HG02884 (cell line): ENCODE measurements around the gene RAB3B.
"Not testable (repeated sequence)": the region's sequence is repeated elsewhere in the genome, so short reads cannot be mapped to it uniquely, and the experiment has no call there.

ENCODE experiments used
- ATAC-seq: cut with Tn5 transposase; IDR thresholded peaks from one replicate; pipeline ENCODE4 v1.9.1; 2021; ENCODE audit warnings: mild to moderate bottlenecking, moderate library complexity; ENCODE audit not compliant: unreplicated experiment

The RAB3B gene

DNA sequence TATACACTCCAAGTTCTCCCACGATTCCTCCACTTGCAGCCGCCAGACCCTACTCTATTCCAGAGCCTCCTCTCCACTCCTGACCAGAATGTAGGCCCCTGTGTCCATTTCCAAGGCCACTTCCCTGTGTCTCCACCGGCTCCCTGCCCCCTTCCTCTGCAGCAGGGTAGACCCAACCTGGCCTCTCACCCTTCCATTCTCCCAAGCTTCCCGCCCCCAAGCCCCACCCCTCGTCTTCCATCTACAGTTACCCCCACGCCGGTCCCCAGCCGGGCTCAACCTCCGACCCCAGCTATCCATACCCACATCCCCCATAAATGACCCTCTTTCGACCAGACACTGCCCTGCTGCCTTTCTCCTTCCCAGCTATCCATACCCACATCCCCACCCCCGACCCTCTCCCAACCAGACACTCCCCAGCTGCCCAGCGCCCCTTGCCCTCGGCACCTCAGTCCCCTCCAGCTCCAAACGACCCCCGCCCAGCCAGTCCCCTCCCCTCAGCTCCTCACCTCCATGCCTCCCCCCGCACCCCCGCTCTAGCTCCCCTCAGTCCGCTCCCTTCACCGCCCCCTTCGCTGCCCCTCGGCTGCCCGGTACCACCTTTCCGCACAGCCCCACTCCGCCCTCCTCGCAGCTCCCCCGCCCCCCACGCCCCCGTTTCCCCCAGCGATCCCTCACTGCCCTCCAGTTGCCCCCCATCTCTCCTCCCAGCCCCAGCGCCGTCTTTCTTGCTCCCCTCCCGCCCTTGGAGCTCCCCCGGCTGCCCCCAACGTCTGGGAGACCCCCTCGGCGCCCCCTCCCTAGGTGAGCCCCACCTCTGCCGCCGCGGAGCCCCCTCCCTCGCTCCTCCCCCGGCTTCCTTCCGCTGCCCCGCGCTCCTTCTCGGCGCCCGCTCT lies 670 bp downstream of the RAB3B start:
- no peak for ATAC-seq

DNA sequence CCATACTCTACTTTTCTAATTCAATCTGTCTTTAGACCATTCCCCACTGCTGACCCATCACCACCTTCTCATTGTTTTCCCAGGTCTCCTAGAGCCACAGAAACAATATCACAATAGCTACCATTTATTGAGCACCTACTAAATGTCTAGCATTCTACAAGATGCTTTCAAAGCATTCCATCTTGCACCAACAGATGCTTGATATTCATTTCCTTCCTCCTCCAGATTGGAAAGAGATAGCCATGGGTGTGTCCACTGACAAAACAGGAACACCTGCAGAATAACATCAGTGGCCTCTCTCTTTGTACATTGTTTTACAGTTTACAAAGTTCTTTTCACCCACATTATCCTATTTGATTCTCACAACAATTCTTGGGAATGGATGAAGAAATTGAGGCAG lies 2.2 kb downstream of the RAB3B start:
- ATAC-seq: no peak

DNA sequence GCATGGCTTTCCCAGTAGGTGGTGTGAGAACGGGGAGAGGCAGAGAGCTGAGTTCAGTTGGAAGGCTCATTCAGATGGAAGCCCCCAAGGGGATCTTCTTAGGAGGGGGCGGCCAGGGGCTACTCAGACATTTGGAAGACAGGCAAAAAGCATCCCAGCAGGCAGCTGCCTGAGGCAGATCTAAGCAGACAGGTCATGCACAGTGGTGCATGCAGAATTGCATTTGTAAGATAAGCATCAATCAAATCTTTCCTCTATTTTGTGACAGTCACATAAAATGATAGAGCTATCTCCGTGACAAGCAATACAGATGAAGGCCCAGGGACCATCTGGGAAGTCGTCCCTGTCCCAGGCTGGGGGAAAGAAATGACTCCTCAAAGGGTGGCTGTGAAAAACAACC lies 3.8 kb downstream of the RAB3B start:
- no peak for ATAC-seq

DNA sequence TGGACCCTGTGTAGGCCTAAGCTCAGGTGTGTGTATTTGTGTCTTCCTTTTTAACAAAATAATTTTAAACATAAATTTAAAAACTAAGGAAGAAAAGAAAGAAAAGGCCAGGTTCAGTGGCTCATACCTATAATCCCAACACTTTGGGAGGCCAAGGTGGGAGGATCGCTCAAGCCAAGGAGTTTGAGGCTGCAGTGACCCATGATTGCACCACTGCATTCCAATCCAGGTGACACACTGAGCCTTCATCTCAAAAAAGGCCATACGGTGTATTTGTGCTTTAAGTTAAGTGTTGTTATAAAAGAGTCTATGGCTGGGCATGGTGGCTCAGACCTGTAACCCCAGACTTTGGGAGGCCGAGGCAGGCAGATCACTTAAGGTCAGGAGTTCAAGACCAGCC lies 8.3 kb downstream of the RAB3B start:
- no peak for ATAC-seq

DNA sequence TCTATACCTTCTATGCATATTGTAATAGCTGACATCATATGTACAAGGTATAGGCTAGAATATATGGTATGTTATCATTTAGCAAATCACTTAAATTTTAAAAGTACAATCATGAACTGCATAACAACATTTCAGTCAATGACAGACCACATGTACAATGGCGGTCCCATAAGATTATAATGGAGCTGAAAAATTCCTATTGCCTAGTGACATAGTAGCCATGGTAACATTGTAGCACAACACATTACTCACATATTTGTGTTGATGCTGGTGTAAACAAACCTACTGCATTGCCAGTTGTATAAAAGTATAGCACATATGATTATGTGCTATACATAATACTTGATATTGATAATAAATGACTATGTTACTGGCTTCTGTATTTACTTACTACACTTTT lies 8.9 kb downstream of the RAB3B start:
- no peak for ATAC-seq

DNA sequence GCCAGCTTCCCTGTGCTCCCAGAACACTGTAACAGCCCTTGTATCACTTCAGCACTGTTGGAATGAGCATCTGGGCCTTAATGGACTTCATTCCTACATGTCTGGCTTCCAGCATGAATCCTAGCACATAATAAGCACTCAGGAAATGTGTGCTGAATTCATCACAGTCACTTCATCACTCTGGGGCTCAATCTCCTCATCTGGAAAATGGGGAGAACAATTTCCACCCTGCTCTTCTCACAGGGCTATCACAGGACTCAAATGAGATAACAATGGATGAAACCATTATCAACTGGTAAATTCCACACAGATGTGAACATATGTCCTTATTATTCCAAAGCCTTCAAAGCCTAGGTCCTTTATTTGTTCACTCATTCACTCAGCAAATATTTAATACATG lies 12.4 kb downstream of the RAB3B start:
- ATAC-seq: no peak

DNA sequence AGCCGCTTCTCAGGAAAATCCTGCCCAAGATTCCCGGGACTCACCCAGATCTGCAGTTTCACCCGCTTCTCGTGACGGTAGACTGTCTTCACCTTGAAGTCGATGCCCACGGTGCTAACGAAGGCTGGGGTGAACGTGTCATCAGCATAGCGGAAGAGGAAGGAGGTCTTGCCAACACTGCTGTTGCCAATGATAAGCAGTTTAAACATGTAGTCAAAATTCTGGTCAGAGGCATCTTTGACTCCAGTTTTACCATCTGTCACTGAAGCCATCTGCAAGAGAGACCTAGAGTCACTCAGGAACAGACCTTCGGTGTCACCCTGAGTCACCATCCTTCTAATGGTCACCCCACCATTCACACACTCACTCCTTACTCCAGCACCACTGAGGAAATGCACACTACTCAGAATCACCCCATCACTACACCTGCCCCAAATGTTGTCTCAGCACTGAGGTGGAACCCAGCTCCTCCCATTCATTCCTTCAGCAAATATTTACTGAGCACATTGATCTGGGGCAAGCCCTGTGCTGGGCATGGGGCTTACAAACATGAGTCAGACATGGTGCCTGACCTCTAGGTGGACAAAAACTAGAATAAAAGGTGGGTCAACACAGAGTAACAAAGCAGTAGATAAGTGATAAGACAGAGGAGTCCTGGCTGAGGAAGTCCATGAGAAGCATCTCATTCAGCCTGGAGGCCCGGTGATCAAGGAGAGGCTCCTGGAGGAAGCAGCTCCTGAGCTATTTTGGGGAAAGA lies 13.5 kb downstream of the RAB3B start:
- no peak for ATAC-seq

DNA sequence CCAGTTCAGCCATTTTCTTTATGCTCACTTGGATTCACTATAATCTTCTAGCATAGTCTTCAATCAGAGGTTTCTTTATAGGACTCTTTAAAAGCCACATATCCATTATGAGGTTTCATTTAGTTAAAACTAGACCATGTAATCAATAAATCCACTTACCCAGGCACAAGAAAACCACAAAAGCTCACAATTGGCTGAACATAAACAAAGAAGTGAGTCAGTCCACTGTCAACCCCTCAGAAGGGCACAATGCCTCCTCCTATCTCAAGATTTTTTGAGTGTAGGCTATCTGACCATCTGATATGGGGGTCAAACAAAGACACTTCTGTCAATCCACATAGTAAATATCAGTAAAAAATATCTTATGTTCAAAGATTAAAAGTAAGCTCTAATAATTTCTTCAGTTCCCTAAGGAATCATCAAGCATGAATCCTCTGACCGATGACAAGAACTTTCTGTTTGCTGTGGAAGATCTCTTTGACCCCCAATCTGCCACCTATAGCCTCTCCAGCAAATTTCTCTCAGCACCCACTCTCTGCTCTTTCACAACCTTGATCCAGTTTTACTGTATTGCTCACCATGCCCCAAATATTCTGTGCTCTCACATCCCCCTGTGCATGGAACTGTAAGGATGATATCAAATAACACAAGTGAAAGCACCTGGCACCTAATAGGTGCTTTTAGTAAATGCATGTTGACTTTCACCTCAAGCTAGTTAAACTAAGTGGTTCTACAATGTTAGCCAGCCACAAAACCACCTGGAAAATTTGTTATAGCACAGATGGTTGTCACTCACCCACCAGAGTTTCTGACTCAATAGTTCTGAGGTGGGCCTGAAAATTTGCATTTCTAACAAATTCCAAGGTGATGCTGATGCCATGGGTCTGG lies 16.7 kb downstream of the RAB3B start:
- ATAC-seq: no peak

DNA sequence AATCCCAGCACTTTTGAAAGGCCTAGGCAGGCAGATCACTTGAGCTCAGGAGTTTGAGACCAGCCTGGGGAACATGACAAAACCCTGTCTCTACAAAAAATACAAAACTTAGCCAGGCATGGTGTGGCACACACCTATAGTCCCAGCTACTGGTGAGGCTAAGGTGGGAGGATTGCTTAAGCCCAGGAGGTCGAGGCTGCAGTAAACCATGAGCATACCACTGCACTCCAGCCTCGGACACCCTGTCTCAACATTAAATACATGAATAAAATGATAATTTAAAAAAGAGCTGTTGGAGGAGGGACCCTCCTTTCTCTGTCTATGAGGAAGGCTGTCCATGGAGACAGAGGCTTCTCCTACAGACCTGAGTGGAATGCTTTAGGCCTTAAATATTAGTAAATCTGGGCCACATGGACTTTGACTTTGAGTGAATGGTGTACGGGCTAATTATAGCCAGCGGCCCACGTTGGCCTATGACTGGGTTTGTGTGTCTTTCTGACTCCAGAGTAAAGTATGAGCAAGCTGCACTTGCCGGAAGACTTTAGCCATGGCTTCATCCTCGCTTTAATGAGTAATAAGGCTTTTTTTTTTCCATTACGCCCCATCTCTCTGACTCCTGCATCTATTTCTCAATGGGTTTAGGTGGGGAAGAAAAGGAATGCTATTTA lies 21.3 kb downstream of the RAB3B start:
- no peak for ATAC-seq

DNA sequence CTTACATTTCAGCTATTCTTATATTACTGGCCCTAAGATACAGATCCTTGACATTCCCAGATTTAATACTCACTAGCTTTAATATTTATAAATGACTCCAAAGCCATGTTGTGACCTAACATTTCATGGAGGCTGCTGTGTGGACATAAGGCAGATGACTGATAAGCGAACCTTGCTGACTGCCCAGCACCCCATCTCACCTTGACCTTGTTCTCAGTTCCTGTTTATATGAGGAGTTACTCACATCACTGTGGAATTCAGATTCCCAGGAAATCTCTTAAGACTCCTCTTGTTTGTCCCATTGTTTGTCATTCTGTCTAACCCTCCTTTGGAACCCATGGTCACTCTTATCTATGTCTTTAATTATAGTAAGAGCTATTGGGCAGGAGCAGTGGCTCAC lies 21.9 kb downstream of the RAB3B start:
- ATAC-seq: no peak

DNA sequence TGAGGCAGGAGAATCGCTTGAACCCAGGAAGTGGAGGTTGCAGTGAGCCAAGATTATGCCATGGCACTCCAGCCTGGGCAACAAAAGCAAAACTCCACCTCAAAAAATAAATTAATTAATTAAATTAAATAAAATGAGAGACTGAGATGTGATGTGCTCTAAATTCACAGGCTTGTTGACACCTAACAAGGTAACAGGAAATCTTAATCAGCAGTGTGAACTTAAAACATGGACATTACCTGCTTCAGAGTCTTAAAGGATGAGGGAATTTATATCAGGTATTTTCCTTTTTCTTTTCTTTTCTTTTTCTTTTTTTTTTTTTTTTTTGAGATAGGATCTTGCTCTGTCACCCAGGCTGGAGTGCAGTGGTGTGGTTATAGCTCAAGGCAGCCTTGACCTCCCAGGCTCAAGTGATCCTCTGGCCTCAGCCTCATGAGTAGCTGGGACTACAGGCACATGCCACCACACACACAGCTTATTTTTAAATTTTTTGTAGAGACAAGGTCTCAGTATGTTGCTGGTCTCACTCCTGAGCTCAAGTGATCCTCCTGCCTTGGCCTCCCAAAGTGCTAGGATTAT lies 23.2 kb downstream of the RAB3B start:
- not testable (repeated sequence) for ATAC-seq

DNA sequence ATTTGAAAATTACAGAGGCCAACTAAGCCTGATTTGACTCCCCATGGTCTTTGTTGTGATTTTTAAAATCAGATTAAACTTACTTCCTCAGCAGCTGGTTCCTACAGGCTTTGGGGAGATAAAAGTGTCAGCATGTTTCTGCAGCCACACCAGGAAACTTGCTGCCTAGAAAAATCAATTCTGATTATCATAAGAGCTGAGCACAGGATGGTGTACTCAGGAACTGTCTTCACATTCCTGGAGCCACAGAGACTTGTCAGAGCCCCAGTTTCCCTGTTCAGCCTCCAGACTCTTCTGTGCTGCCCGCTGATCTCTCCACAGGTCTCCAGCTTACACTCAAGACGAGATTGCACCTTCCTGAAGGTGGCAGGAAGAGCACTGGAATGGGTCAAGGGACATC lies 23.9 kb downstream of the RAB3B start:
- ATAC-seq: no peak

DNA sequence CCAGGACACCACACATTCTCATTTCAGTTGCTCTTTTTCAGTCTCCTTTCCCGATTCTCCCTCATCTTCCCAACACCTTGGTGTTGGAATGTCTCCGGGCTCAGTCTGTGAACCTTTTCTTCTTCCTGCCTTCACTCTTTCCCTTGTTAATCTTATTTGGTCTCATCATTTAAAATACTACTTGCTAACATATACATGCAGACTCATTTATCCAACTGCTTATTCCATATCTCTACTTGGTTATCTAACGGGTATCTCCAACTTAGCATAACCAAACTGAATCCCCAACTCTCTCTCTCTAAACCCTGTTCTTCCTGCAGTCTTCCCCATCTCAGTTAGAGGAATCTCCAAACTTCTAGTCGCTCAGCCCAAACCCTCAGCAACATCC lies 26.2 kb downstream of the RAB3B start:
- no peak for ATAC-seq

DNA sequence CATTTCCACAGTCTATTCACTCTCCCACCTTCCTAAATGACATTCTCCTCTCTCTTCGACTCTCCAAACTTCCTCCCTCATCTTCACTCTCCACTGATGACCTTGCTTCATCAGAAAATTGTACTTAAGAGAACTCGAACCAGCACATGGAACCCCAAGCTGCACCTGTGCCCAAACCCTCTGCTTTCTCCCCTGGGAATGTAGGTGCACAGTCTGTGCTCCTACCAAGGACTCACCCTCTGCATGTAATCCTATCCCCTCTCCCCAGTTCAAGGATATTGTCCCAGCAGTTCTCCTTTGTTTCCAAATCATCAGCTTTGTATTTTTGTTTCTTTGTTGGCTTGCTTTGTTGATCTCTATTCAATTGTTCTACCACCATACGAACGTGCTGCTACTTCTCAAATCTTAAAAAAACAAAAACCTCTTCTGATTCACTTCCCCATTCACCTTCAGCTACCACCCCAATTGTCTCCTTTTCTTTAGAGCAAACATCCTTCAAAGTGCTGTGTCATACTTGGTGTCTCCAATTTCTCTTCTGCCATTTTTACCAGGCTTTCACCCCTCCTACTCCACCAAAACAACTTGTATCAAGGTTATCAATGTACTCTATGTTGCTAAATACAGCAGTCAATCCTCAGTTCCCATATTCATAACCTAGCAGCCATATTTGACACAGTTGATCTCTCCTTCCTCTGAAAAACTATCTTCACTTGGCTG lies 26.8 kb downstream of the RAB3B start:
- no peak for ATAC-seq

DNA sequence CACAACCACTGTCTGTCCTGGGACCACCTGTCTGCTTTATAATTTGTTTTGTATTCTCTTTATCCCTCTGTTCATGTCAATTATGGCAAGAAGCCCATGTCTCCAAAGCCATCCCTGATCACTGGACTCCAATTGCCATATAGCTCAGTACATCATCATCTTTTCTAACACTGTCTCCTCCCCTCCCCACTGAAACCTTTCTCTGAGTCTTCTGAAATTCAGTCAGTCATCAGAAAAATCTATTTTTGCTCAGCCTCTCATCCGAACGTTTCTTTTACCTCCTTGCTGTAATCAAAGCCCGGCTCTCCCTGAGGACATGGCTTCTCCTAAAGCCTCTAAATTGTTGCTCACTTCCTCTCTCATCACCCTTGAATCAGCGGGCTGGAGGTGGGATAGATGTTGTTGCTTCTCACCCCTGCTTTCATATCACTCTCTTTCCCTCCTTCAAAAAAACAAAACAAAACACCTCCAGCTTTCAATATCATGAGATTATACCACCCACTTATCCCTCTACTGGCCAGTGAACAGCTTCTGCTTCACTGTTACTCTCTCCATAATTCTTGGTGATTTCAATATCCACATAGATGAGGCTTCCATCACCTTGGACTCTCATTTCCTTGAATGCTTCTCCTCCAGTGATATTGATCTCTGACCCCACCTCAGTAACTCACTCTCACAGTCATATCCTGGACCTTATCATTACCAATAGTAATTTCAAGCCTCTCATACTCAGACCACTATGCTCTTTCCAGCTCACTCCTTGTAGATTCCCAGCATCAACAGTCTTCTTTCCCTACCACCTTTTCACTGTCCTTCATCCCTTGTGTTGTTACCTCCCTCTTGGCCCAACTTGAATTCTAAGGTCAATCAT lies 27.8 kb downstream of the RAB3B start:
- no peak for ATAC-seq

DNA sequence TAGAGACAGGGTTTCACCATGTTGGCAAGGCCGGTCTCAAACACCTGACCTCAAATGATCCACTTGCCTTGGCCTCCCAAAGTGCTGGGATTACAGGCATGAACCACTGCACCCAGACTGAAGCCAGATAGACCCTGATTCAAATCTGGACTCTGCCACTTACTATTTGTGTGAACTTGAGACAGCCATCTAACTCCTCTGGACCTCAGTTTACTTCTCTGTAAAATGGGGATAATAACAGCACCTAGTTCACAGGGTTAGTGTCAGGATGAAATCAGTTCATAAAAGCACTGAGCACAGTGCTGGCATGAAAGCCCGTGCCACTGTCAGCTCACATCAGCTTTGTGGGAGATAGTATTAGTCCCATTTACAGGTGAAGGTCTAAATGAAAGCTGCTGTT lies 28.5 kb downstream of the RAB3B start:
- no peak for ATAC-seq

DNA sequence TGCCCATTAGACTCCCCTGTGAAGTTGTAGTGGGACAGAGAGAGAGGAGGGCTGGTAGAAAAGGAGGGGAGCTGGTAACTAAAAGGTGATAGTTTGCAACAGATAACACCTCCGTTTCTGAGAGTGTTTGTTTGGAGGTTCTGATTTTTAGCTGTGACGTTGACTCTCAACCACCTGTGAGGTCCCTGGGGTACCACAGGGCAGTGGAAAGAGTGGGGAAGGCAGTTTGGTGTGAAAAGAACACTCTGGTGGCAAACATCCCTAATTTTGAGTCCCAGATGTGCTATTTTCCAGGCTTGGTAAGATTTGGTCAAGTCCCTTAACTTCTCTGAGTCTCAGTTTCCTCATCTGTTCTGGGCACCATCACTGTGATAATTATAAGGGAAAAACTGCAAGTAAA lies 29.3 kb downstream of the RAB3B start:
- no peak for ATAC-seq

DNA sequence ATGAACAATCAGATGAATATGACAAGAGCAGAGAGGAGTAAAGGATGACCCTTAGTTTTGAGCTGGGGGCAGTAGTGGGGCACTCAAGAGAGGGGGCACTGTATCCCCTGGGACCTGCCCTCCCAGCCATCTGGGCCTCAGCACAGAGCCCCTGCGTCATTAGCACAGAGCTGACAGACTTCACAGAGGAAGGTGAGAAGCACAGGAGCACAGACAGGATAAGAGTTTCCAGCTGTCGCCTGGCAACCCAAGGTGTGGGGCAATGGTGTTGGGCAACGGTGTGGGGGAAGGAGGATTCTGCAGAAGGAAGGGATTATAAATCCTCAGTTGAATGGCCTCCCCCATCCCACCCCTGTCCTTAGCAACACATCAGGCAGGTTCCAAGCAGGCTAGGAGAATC lies 30.2 kb downstream of the RAB3B start:
- no peak for ATAC-seq

DNA sequence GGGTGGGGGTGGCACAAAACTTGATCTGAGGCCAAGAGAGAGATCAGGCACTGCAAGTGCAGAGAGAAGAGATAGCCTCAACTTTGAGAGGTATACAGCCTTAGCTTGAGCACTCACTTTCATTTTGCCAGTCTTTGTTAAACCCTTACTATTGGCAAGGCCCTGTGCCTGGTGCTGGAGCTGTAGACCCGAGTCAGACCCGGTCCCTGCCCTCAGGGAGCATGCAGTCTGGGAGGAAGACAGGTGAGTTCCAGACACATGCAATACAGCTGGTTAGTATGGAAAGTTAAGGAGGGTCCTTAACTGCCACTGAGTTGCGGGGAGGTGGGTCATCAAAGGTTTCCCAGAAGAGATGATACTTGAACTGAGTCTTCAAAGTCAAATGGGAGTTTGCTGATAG lies 31.7 kb downstream of the RAB3B start:
- ATAC-seq: no peak
